Stimulated activated CD4-positive, alpha-beta T cell treated with anti-CD3 and anti-CD28 coated beads, Interleukin-1b, Interleukin-23, amount 100 ng/mL, for 24 hours (primary cell): ENCODE results near the gene LRRC36.
"Not testable (repeated sequence)": the region's sequence is repeated elsewhere in the genome, so short reads cannot be mapped to it uniquely, and the experiment has no call there.

Source experiments
- DNase-seq, 4 experiments: peaks; one replicate each; pipeline ENCODE4 v3.0.0-alpha.2; 2020; ENCODE audit warnings: low read depth in 4 of 4, low spot score in 1 of 4

LRRC36 gene

GRCh38 chr16:67399749-67400704 is 73.4 kb downstream of the LRRC36 start:
- no peak for DNase-seq

- DNase-seq, result no peak
These were observed 74.3 kb downstream of the LRRC36 start for GRCh38 chr16:67400901-67401300.

GRCh38 chr16:67403976-67404555 is 77.5 kb downstream of the LRRC36 start:
- no peak for DNase-seq

- DNase-seq, result no peak
These were observed 78.2 kb downstream of the LRRC36 start for GRCh38 chr16:67404740-67405226.

GRCh38 chr16:67405336-67405735 is 78.7 kb downstream of the LRRC36 start:
- DNase-seq, result no peak

GRCh38 chr16:67406111-67406971 is 79.7 kb downstream of the LRRC36 start:
- DNase-seq, result no peak

GRCh38 chr16:67407176-67407787 is 80.7 kb downstream of the LRRC36 start:
- DNase-seq, result no peak

GRCh38 chr16:67407788-67408452 is 81.3 kb downstream of the LRRC36 start:
- DNase-seq, result no peak

GRCh38 chr16:67409631-67410030 is 83.0 kb downstream of the LRRC36 start:
- no peak for DNase-seq

- DNase-seq, result no peak
These were observed 84.7 kb downstream of the LRRC36 start for GRCh38 chr16:67411339-67411738.

- no peak for DNase-seq
These were observed 85.7 kb downstream of the LRRC36 start for GRCh38 chr16:67412294-67412693.

- no peak for DNase-seq
These were observed 87.6 kb downstream of the LRRC36 start for GRCh38 chr16:67413978-67414911.

GRCh38 chr16:67415421-67415820 is 88.8 kb downstream of the LRRC36 start:
- DNase-seq, result not testable (repeated sequence)

GRCh38 chr16:67415872-67416793 is 89.5 kb downstream of the LRRC36 start, which contains the start of gene ZDHHC1:
Gene ZDHHC1 (minus strand): TSS chr16:67416477. CDS start chr16:67407775, 8,702 bp downstream.
- peak in 2 of 4 experiments; percentile 31 to 43 for DNase-seq

GRCh38 chr16:67417333-67418061 is 90.9 kb downstream of the LRRC36 start:
- DNase-seq, result no peak

- no peak for DNase-seq
These were observed 92.9 kb downstream of the LRRC36 start for GRCh38 chr16:67419502-67419901.

- DNase-seq, result no peak
These were observed 93.3 kb downstream of the LRRC36 start for GRCh38 chr16:67419931-67420330.
